HG03460 (cell line): Measurements from ENCODE around the gene FAM53A.

Experiments
- ATAC-seq: cut with Tn5 transposase; IDR thresholded peaks from one replicate; pipeline ENCODE4 v1.9.1; 2021; ENCODE audit not compliant: unreplicated experiment

FAM53A gene

DNA sequence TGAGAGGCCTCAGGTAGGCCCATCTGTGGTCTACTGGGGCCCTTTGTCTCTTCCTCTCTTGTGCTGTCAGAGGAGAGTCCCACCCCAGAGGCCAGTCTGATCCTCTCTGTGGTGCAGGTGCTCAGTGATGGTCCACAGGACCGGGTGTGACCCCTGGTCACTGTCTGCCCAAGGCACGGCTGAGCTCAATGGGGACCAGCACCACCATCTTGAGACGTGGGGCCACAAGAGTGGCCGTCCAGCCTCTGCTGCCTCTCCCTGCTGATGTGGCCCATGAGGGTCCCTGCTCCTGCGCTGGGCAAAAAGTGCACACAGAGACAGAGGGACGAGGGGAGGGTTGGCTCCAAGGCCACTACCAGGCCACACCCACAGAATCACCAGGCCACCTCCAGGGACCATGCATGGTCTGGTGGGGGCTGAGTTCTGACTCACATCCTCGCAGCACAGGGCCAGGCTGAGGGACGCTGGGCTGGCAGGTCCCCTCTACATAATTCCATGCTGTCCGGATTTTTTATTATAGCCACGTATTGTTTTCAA is 88.3 kb downstream of the FAM53A start:
- no peak for ATAC-seq

GRCh38 chr4:1594871-1595788 is 89.0 kb downstream of the FAM53A start:
- ATAC-seq = no peak

GRCh38 chr4:1593881-1594345 is 90.2 kb downstream of the FAM53A start:
- ATAC-seq = no peak

GRCh38 chr4:1593458-1593857 is 90.7 kb downstream of the FAM53A start:
- ATAC-seq = no peak

- no peak for ATAC-seq
These were observed 91.2 kb downstream of the FAM53A start for GRCh38 chr4:1592709-1593417.

DNA sequence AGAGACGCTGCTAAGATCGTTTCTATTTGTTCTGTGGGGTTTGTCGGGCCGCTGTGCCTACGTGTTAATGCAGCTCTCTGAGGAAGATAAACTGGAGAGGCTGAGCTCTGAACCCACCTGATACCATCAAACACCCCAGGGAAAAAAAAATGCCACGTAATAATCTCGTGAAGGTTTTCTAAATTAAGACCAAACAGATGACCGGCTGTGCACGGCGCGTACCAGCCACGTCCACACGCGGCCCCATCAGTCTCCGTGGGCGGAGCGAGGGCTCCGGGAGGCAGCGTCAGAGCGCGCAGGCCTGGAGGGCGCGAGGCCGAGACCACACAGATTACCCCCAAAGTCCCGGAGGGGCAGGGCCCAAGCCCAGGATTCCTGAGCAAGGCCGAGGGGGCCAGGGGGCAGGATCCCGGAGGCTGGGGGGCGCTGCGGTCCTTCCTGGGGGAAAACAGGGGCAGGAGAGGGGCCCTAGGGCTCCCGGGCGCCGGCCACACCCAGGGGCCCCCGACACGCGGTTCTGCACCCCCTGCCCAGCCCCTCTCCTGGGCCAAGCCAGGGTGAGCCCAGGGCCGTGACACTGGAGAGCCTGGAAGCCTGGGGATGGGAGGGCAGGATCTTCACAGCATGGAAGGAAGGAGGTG is 91.9 kb downstream of the FAM53A start:
- ATAC-seq = no peak

- ATAC-seq = no peak
These were observed 93.0 kb downstream of the FAM53A start for GRCh38 chr4:1591107-1591506.

DNA sequence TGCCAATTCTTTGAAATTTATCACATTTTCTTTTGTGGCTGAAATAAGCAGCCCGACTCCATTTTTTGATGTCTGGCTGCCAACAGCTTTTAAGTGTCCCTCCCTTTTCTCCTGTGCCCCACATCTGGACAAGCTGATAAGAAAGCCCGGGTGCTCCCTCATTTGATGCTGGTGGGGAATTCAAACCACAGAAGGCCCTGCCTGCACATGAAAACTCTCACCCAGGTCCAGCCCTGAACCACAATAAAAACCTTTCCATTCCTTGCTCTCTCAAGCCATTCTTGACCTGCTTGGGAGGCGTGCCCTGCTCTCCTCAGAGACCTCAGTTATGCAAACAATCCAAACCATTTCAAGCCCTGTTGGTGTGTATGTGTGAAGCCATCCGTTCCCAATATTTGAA is 93.9 kb downstream of the FAM53A start:
- ATAC-seq = no peak
